ENCODE results near the gene PCDH9.

Gene PCDH9

DNA sequence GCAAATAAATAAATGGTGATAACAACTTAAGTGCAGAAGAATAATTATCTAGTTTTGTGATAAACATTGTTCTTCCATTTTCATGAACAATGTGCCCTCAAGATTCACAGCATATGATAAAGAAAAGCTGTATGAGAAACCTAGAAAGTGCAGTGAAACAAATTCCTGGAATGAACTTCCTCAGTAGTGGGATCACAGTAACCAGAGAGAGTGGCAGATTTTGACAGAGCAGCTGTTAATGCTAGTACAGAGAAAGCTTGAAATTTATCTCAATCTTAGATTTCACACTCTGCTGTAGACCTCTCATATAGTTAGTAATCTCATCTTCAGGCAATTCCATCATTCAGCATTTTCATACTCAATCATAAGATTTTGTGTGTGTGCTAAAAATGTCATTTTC is 664.9 kb downstream of the PCDH9 start:
- no peak for DNase-seq (ENCODE audit: low read depth)

DNA sequence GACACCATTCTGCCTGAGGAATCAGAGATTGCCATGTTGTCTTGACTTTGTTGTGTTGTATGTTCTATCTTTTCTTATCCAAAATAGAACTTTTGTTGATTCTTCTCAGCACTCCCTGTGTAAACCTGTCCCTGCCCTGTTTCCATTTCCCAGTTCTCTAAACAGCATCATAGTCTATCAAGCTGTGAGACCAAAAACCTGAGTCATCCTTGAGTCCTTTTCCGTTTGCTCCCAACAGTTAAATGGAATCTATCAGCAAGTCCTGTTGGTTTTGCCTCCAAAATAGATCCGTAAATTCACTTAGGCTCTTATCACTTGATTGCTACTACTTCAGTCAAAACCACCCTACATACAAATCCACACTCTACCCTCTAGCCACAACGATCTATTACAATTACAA is 667.1 kb downstream of the PCDH9 start:
- DNase-seq (ENCODE audit: low read depth), result no peak

DNA sequence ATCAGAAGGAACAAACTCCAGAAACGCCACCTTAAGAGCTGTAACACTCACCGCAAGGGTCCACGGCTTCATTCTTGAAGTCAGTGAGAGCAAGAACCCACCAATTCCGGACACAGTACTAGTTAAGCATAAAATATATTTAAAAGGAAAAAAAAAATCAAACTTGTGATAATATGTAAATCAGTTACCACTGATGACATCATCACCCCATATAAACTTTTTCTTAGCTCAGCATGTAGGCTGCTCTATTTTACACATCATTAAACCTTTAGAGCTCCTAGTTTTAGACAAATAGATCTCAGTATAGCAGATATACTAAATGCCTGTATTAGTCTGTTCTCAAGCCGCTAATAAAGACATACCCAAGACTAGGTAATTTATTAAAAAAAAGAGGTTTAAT is 668.1 kb downstream of the PCDH9 start:
- no peak for DNase-seq (ENCODE audit: low read depth)

DNA sequence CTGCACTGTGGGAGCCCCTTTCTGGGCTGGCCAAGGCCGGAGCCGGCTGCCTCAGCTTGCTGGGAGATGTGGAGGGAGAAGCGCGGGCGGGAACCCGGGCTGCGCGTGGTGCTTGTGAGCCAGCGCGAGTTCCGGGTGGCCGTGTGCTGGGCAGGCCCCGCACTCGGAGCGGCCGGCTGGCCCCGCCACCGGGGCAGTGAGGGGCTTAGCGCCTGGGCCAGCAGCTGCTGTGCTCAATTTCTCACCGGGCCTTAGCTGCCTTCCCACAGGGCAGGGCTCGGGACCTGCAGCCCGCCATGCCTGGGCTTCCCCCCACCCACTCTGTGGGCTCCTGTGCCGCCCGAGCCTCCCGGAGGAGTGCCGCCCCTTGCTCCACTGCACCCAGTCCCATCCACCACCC is 669.1 kb downstream of the PCDH9 start:
- no peak for DNase-seq (ENCODE audit: low read depth)

DNA sequence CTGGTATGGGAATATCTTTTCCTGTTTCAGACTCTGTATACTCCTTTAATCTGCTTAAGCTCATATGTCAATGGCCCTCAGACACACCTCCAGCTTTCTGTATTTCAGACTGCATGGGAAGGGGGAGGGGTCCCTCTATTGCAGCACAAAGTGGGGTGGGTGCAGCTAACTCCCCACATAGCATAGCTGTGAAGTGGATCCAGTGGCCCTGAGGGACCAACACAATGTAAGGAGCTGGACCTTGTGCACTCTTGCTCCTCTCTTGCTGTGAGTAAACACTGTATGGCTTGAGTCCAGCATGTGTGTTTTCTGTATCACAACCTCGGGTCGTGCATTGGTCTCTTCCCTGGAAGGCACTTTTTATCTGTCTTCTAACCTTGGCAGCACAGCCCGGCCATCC is 669.9 kb downstream of the PCDH9 start:
- no peak for DNase-seq (ENCODE audit: low read depth)

DNA sequence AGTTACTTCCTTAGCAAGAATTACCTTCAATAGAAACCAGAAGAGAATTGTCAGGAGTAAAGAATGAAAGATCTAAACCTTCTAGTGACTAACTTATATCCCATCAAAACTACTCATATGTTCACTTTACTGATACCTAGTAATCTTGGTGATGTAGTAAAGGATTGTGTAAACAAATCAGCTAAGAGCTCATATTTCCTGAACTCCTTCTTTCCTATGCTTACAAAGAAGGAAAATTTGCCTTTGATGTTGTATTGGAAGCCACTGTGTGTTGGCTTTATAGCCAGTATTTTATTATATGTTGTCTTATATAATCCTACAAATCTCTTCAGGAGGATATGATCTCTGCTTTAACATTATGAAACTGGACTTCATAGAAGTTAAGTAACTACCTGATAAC is 671.0 kb downstream of the PCDH9 start:
- DNase-seq (ENCODE audit: low read depth), result no peak

DNA sequence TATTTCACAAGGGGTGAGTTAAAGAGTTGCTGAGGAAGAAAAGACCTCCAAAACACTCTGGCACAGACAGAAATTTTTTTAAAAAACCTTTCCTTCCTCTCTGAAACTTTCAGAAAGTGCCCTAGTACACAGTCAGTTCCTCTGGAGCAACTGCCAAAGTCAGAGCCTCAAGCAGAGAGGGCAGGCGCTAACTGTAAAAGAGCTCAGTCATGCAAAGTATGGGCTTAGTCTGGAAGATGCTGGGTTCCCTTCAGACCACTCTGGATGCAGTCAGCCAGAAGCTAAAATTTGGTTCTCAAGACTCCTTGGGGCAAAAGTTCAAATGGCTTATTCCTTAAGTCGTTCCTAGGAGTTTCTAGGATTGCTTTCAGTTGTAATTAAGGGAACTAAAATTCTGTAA is 671.6 kb downstream of the PCDH9 start:
- DNase-seq (ENCODE audit: low read depth), result no peak

DNA sequence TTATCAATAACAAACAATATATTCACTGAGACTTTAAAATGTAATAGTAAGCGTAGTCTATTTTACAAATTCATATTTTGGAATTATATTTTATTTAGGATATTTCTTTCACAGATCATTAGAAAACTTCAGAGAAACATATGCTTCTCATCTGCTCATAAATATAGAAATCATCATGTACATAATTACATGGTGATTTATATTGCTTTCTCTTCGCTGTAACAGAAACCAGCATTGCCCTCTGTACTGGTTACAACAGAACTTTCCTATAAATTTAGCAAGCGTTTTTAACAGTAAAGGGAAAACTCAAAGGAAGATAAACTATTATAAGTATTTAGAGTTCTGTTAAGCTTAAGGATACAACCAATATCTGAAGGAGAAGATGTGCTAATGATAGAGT is 672.8 kb downstream of the PCDH9 start:
- no peak for DNase-seq (ENCODE audit: low read depth)

DNA sequence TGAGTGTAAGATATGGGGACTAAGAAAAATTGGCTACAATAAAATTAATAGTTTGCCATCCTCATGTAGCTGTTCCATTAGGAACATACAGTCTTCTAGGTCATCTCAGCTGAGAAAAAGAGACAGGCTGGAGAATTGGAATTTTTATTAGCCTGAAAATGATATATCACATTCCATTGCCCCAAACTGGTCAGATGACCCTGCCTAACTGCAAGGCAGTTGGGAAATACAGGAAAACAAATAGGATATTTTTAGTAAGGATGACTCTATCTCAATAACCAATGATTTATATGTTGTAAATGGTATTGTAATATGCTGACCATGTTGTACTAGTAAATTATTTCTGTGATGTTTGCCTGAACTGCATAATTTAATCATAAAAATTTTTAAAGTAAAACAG is 673.8 kb downstream of the PCDH9 start:
- DNase-seq (ENCODE audit: low read depth), result no peak

DNA sequence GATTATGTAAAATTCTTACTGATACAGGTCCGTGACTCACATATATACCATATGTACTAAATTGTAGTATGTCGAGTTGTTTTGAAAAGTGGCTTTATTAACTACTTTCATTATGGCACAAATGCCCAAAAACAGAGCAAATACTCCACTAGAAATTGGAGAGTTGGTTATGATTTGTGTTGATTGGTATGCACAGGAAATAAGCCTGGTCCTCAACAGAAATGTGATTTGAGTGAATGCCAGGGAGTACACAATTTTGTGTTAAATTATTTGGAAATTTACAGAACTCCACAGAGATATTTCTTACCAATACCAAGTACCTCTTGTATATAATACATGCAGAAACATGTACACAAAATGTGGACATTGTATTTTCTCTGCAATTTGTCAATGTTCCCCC is 676.7 kb downstream of the PCDH9 start:
- DNase-seq (ENCODE audit: low read depth), result no peak

DNA sequence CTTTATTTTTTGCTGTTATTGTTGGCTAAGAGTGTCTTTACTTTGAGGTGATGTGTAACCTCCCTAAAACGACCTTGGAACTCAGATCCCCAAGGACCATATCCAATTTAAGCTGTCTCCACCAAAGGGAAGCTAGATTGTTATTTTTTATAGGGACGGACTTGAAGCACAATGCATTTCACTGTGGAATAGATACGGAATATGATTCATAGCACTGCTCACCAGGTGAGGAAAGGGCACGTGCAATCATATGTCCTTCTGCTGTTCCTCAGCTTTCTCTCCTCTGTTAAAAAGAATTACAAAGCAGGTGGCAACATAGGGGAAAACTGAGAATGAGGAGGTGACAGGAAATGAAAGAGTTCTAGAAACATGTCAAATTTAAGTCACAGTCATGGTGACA is 679.0 kb downstream of the PCDH9 start:
- DNase-seq (ENCODE audit: low read depth), result no peak

DNA sequence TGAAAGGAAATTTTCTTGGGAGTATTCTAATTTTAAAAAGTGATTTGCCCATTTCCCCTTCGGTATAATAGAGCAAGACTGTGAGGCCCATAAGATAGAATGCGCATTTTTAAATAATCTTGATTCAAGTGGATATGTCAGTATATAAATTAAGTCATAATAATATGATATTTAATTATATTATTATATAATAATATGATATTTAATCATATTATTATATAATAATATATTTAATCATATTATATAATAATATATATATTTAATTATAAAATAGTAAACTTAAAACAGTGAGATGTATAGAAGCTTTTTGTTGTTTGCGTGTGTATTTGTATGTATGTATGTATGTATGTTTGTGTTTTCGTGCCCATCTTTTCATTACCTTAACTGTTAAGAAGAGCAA is 682.5 kb downstream of the PCDH9 start:
- no peak for DNase-seq (ENCODE audit: low read depth)

DNA sequence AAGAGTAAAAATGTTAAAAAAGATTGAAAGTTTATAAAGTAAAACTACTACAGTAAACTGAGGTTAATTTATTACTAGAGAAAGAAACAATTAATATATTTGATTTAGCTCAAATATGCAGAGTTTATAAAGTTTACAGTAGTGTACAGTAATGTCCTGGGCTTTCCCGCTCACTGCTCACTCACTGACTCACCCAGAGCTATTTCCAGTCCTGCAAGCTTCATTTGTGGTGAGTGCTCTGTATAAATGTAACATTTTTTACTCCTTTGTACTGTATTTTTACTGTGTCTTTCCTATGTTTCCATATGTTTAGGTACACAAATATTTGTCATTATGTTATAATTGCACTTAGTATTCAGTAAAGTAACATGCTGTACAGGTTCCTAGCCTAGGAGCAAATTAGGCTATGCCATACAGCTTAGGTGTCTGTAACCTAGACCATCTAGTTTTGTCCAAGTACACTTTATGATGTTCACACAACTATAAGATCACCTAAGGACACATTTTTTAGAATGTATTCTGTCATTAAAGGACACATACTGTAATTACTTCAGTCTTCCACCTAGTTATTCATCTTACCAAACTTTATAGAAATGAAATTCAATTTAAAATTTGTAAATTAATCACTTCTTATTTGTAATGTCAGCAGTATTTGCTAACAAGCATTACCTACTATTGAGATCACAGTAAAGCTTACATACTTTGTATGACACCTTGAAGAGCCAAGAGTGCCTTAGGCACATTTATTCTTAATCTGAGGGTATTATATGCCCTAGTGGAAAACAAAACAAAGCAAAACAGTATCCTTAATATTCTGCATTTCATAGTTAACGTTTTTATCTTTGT is 683.4 kb downstream of the PCDH9 start:
- no peak for DNase-seq (ENCODE audit: low read depth)

DNA sequence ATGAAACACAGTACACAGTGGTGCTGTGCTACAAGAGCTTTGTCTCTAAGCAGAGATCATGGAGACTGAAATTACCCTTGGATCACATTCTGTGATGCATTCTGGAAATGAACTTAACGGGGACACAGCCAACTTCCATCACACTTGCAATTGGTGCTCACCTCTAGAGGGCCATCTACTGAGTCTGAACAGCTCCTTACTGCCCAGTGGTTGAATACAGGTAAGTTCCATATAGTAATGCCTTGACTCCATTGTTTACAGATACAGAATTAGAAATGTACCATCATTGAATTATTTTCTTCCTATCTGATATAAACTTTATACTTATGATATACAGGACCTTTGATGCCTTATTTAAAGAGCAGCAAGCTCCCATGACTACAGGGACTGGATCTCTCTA is 686.4 kb downstream of the PCDH9 start:
- DNase-seq (ENCODE audit: low read depth), result no peak

DNA sequence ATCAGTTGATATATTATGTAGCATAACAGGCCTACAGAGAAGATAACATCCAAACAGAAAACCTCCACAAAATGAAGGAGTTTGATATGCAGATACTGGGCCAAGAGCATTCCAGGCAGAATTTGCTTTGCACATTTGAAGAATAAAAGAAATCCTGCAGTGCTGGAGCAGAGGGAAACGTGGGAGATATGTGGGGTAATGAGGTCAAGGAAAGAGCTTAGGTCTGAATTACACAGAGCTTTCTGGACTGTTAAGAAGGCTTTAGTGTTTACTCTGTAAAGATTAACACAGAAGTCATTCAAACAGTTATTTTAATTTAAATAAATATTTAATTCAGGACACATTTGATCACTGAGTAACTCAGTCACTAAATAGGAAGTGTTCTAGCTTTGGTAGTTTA is 692.7 kb downstream of the PCDH9 start:
- DNase-seq (ENCODE audit: low read depth), result no peak

DNA sequence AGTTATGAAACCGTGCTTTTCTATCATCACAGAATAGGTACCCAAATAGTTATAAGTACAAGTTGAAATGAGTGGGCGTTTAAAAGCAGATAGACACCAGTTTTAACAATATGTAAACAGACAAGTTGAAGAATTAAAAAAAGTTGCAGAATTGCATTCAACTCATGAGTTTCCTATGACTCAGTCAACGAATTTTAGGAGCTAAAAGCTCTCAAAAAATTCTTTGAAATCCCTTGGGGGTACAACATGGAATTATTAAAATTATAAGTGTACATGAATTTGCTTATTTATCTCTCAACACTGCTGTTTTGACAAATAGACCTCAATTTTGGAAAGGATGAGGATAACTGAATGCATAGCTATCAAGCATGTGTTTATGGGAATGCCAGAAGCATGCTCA is 693.4 kb downstream of the PCDH9 start:
- no peak for DNase-seq (ENCODE audit: low read depth)

DNA sequence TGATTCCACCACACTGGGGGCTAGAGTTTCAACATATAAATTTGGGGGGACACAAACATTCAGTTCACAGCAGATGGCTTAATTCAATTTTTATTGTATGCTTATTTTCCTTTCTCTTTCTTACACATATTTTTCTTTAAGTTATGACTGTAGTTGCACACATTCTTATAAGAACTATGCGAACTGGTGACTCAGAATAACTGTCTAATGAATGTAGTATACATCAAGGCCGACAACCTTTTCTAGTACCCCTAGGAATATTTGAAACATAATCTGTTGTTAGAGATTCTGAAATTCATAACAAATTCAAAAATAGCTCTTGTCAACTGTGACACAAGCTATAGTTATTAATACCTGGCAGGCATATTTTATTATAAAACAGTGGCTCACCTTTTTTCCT is 695.6 kb downstream of the PCDH9 start:
- no peak for DNase-seq (ENCODE audit: low read depth)

DNA sequence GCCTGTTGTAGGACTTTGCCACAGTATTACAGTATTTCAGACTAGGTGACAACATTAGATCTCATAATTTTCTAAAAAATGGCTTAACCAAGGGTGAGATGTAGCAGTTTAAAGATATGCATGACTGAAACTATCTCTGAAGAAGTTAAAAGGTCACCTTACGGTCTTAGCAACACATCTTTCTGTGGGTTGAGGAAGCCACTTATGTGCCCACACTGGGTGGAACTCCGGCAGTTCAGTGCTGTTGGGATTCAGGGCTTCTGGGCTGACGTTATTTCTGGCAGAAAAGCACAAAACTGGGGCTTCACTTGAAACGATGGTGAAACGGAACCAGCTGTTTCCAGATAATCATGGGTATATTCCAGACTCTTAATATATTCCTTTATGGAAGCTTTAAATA is 697.3 kb downstream of the PCDH9 start:
- no peak for DNase-seq (ENCODE audit: low read depth)

DNA sequence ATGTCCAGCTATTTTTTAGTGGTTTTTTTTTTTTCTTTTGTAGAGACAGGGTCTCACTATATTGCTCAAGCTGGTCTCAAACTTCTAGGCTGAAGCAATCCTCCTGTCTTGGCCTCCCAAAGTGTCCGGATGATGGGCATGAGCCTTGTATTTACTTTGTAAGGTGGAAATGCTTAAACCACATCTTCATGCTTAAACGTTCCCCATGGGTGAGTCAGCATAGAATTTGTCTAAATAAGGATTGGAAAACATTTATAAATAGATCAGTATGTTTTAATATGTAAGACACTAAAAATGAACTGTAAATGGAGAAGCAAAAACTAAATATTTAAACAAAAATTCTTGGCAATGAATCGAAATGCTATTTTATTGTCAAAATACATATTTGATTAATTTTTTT is 698.0 kb downstream of the PCDH9 start:
- peak; percentile 33 for DNase-seq (ENCODE audit: low read depth)

DNA sequence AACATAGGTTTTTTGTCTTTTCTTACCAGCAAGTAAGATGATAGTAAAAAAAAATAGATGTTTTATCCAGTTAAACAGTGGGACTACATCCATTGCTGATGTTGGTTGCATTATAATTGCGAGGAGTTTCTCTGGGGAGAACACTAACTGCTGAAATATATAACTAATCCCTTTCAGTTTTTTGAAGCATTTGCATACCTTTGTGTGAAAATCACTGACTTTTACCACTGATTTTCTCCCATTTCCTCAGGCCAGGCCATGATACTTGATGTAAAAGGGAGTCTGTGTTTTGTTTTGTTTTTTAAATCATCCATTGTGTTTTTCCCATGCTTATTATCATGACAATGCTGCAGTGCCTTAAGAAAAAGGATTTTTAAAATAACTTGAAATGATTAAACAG is 699.5 kb downstream of the PCDH9 start:
- DNase-seq (ENCODE audit: low read depth), result no peak

DNA sequence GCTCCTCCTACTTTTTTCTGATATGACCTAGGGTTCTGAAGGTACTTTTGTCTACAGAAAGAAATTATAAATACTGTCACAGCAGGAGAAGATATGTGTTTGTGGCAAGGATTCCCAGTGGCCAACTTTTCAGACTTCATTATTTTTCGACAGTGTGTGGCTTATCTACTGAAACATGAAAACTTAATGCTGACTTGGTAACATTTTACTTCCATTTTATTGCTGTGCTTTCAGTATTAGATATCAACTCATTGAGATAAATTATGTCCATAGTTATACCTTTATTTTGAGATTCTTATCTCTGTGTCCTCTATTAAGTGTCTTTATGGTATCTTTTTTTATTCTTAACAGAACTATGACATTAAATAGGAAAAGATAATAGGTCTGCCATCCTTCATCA is 700.0 kb downstream of the PCDH9 start:
- DNase-seq (ENCODE audit: low read depth), result no peak

DNA sequence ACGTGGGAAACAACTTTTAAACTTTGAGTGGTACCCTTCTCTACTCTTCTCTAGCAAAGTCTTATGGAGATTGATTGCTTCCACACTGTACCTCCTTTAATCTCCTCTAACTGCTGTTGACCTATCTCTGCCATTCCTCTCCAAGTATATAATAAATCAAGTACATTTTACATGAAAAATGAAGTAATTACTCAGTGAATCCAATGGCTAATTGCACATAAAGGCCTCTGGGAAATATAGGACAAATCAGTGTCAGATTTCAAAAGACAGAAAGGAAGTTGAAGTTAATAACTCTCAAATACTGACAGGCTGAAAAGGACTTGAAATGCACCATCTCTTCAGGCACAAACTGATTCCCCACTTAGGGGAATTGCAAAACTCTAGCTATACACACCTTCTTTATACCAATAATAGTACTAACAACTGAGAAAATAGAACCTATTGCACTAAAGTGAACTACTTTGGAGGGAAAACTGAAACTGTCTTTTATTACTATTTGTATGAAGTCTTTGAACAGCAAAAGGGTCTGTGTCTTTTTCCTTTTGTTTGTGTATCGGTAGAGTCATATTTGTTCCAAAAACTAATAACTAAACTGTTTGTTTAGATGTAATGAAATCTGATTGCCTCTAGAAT is 701.1 kb downstream of the PCDH9 start:
- DNase-seq (ENCODE audit: low read depth), result no peak

DNA sequence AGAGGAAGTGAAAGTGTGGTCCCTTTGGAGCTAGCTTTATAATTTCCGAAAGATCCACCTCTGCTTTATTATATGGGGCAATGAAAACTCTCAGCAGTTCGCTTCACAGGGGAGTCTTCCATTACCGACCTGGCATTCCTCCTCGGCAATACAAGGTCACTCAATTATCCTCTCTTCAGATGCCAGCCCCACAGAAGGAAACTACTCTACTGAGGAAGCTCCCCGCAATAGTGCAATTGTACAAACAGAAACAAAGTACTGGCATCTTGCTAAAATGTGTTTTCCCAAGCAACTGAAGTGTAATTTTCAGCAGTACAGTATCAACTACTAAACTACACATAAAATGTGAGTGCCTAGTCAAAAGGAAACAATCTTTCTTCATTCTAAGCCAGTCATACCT is 702.0 kb downstream of the PCDH9 start:
- DNase-seq (ENCODE audit: low read depth), result no peak

Data from HS-27A (cell line).